HCT116 (cell line): ENCODE results near the gene RGL2. TPM values are rescaled to one million over a fixed set of nuclear protein-coding genes. Genes with fewer than 3 reads are reported as not detected.

Source experiments
- ATAC-seq: fragments of 200-7000 bp; cut with Tn5 transposase; 2 replicates; pipeline ENCODE4 v1.9.1; 2020; ENCODE audit warnings: mild to moderate bottlenecking, moderate library complexity
- BruUV-seq: library from RNA; stranded (reverse); fragments of 400-500 nt; replicated peaks from 2 replicates; lab custom pipeline; 2021; lab: Mats Ljungman, UMichigan
- CTCF ChIA-PET: fragments of 300-600 bp; sonication (Branson Sonifier 250); formaldehyde crosslinking; loops from one replicate; lab custom pipeline; 2021; ENCODE audit warnings: antibody characterized with exemption; lab: Charles Lee
- POLR2A ChIA-PET: fragments of 300-600, 350-600 bp; sonication (Branson Sonifier 250); formaldehyde crosslinking; loops from one replicate; lab custom pipeline; 2021; ENCODE audit warnings: antibody characterized with exemption; lab: Charles Lee
- RAD21 ChIA-PET, 2 experiments: fragments of 300-600 bp; sonication (Branson Sonifier 250); formaldehyde crosslinking; loops; one replicate each; lab custom pipeline; 2023; ENCODE audit warnings: low total read pairs in 2 of 2; ENCODE audit not compliant: uncharacterized antibody in 2 of 2, unreplicated experiment in 2 of 2, low non-redundant PET in 1 of 2; lab: Charles Lee
- DNase-seq: peaks from one replicate; pipeline ENCODE4 v3.0.0-alpha.2; 2010; ENCODE audit warnings: low read depth, low spot score
- H2AFZ ChIP-seq: fragments of 200-600 bp; shearing (Covaris generic), sonication (generic); 2 replicates; pipeline ENCODE4 v1.6.1; 2017; ENCODE audit warnings: low read depth, mixed run types, mixed read lengths, antibody characterized with exemption, low read length; ENCODE audit not compliant: poor library complexity, severe bottlenecking
- H3K27ac ChIP-seq: 2 replicates; pipeline ENCODE4 v1.5.1; 2012; ENCODE audit warnings: low read depth, low read length
- H3K27me3 ChIP-seq: fragments of 200-600 bp; sonication (generic); 2 replicates; pipeline ENCODE4 v1.6.1; 2016; ENCODE audit warnings: mixed run types, low read length, mixed read lengths; ENCODE audit not compliant: insufficient read depth
- H3K36me3 ChIP-seq, 2 experiments: fragments of 200-500 bp in 1 of 2; fragments of 200-600 bp in 1 of 2; sonication (Bioruptor generic) in 1 of 2; sonication (generic) in 1 of 2; 2 replicates each; pipeline versions ENCODE4 v1.5.1 to v1.6.1; 2014 to 2016; ENCODE audit warnings: low read length in 2 of 2, inconsistent platforms in 1 of 2, mixed read lengths in 1 of 2, mixed run types in 1 of 2; ENCODE audit not compliant: insufficient read depth in 2 of 2, control insufficient read depth in 1 of 2
- H3K4me1 ChIP-seq, 2 experiments: fragments of 200-600 bp in 1 of 2; sonication (generic) in 1 of 2; 2 replicates each; pipeline versions ENCODE4 v1.5.1 to v1.6.1; 2012 to 2017; ENCODE audit warnings: low read length in 2 of 2, inconsistent platforms in 1 of 2, mild to moderate bottlenecking in 1 of 2, mixed read lengths in 1 of 2, mixed run types in 1 of 2, moderate library complexity in 1 of 2; ENCODE audit not compliant: insufficient read depth in 2 of 2, control insufficient read depth in 1 of 2
- H3K4me2 ChIP-seq: fragments of 200-600 bp; sonication (generic); 2 replicates; pipeline ENCODE4 v1.6.1; 2017; ENCODE audit warnings: mixed run types, low read length, mixed read lengths
- H3K4me3 ChIP-seq, 2 experiments: fragments of 200-600 bp in 1 of 2; sonication (generic) in 1 of 2; replicated peaks in 1 of 2; 2 replicates each; pipeline ENCODE4 v1.5.1; 2011 to 2016; ENCODE audit warnings: low read length in 2 of 2, control low read depth in 1 of 2, low read depth in 1 of 2, mild to moderate bottlenecking in 1 of 2, mixed read lengths in 1 of 2, mixed run types in 1 of 2
- H3K79me2 ChIP-seq: fragments of 200-600 bp; sonication (generic); 2 replicates; pipeline ENCODE4 v1.6.1; 2017; ENCODE audit warnings: mild to moderate bottlenecking, mixed run types, low read length, moderate library complexity, mixed read lengths; ENCODE audit not compliant: insufficient read depth
- H3K9ac ChIP-seq: fragments of 200-600 bp; sonication (generic); 2 replicates; pipeline ENCODE4 v1.6.1; 2016; ENCODE audit warnings: low read length, mixed read lengths
- H3K9me2 ChIP-seq: fragments of 200-600 bp; sonication (generic), shearing (Covaris generic); 2 replicates; pipeline ENCODE4 v1.6.1; 2017; ENCODE audit warnings: mixed run types, mild to moderate bottlenecking, moderate library complexity; ENCODE audit not compliant: insufficient read depth
- H3K9me3 ChIP-seq, 2 experiments: fragments of 200-500 bp in 1 of 2; fragments of 200-600 bp in 1 of 2; sonication (Bioruptor generic) in 1 of 2; sonication (generic) in 1 of 2; 2 replicates each; pipeline ENCODE4 v1.6.1; 2014 to 2017; ENCODE audit warnings: low read length in 2 of 2, mixed read lengths in 2 of 2, inconsistent platforms in 1 of 2, low read depth in 1 of 2, mild to moderate bottlenecking in 1 of 2, mixed run types in 1 of 2, moderate library complexity in 1 of 2; ENCODE audit not compliant: control insufficient read depth in 1 of 2, insufficient read depth in 1 of 2
- H4K20me1 ChIP-seq: fragments of 200-600 bp; sonication (generic), shearing (Covaris generic); 2 replicates; pipeline ENCODE4 v1.6.1; 2017; ENCODE audit warnings: mixed run types, mild to moderate bottlenecking, moderate library complexity; ENCODE audit not compliant: insufficient read depth
- CEBPB ChIP-seq: IDR thresholded peaks from 2 replicates; pipeline ENCODE4 v1.6.1; 2012; ENCODE audit warnings: low read depth
- ELF1 ChIP-seq: IDR thresholded peaks from 2 replicates; pipeline ENCODE4 v1.6.1; 2012; ENCODE audit warnings: low read depth, borderline replicate concordance
- FOSL1 ChIP-seq: IDR thresholded peaks from 2 replicates; pipeline ENCODE4 v1.6.1; 2012; ENCODE audit warnings: low read depth
- RAD21 ChIP-seq: IDR thresholded peaks from 2 replicates; pipeline ENCODE4 v1.6.1; 2012; ENCODE audit warnings: low read depth, mild to moderate bottlenecking
- SP1 ChIP-seq: IDR thresholded peaks from 2 replicates; pipeline ENCODE4 v1.6.1; 2012; ENCODE audit warnings: low read depth
- TCF7L2 ChIP-seq: IDR thresholded peaks from 2 replicates; pipeline ENCODE4 v1.7.0; 2011; ENCODE audit warnings: borderline replicate concordance, inconsistent platforms; ENCODE audit not compliant: insufficient read depth, insufficient read length; ENCODE audit errors: extremely low read depth
- ZNF274 ChIP-seq: fragments of 200-500 bp; sonication (Bioruptor generic); IDR thresholded peaks from 2 replicates; pipeline ENCODE4 v1.6.1; 2014; ENCODE audit warnings: mild to moderate bottlenecking, low read depth, low read length, inconsistent platforms
- intact Hi-C: fragments of 100-400 bp; cut with micrococcal nuclease; formaldehyde crosslinking; loops from 2 replicates; pipeline ENCODE4 v1.10.0; 2022
- total RNA-seq: library from RNA; stranded (reverse); gene quantifications from one replicate; pipeline ENCODE4 v1.2.1, GENCODE V29; 2021; ENCODE audit not compliant: unreplicated experiment
- TF ChIP-seq, protein P1 (sequence below): IDR thresholded peaks from 2 replicates; pipeline ENCODE4 v1.6.1; 2011; ENCODE audit warnings: mild to moderate bottlenecking, low read length, moderate library complexity; ENCODE audit not compliant: insufficient replicate concordance; ENCODE audit errors: extremely low read depth
- TF ChIP-seq, protein P2 (sequence below): IDR thresholded peaks from 2 replicates; pipeline ENCODE4 v1.6.1; 2012
- TF ChIP-seq, protein P3 (sequence below): IDR thresholded peaks from 2 replicates; pipeline ENCODE4 v1.6.1; 2012

Gene RGL2
- total RNA-seq, 1 experiment from 2014 or later, result 53.4 TPM

DNA sequence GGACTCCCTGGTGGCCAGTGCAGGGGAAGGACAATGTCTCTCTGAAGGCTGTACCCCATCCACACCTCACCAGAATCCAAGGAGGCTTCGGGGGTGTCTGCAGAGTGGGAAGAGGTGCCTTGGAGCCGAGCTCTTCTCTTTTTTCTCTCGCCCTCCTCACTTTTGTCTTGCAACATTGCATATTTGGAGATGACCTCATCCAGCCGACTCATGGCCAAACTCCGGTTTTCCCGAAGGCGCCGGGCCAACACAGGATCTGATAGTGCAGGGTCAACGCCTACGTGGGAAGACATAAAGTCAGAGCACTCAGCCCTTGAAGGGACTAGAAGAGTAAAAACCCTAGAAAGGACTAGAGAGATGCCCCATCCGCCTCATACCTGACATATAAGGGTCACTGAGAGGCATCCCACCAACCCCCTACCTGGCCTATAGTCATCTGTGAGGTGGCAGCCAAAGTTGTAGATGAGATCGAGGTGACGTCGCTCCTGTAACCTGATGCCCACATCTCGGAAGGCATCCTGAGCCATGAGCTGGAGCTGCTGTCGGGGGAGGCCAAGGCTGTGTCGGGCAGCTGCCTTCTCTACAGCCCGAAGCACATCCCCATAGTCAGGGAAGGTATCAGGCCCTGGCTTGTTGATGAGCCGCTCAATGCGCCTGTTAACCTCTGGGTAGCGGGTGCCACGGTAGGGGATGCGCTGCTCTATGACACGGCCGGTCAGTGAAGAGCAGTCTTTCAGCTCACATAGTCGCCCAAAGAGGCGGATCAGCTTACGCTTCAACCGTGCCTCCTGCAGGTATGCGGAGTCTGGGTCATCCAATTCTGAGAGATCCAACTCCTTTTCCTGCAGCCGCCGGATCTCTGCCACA is 21.8 kb upstream of the RGL2 start:
- peaks cover 30 to 61% of the 10 kb centered on the region in 2 experiments for H3K4me1 ChIP-seq
- no peak overlapping the region for H2AFZ ChIP-seq
- H3K4me2 ChIP-seq, result peak overlapping the region; percentile 100
- CTCF ChIA-PET, result no interaction called here
- peaks cover 41% of the 10 kb centered on the region for H3K79me2 ChIP-seq
- H4K20me1 ChIP-seq, result no peaks in the 10 kb centered on the region
- intact Hi-C loops, result no loop called here
- H3K9me3 ChIP-seq, result no peaks in the 10 kb centered on the region
- ATAC-seq (no peak), DNase-seq (no peak)
- TF ChIP-seq, protein P1, sequence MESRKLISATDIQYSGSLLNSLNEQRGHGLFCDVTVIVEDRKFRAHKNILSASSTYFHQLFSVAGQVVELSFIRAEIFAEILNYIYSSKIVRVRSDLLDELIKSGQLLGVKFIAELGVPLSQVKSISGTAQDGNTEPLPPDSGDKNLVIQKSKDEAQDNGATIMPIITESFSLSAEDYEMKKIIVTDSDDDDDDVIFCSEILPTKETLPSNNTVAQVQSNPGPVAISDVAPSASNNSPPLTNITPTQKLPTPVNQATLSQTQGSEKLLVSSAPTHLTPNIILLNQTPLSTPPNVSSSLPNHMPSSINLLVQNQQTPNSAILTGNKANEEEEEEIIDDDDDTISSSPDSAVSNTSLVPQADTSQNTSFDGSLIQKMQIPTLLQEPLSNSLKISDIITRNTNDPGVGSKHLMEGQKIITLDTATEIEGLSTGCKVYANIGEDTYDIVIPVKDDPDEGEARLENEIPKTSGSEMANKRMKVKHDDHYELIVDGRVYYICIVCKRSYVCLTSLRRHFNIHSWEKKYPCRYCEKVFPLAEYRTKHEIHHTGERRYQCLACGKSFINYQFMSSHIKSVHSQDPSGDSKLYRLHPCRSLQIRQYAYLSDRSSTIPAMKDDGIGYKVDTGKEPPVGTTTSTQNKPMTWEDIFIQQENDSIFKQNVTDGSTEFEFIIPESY, result no peak
- TF ChIP-seq FOSL1, result no peak
- TF ChIP-seq, protein P2, sequence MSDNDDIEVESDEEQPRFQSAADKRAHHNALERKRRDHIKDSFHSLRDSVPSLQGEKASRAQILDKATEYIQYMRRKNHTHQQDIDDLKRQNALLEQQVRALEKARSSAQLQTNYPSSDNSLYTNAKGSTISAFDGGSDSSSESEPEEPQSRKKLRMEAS, result no peak
- TF ChIP-seq ELF1, result no peak
- no peak for TF ChIP-seq SP1
- TF ChIP-seq TCF7L2, result no peak
- TF ChIP-seq CEBPB, result no peak
- no peak for TF ChIP-seq ZNF274
- TF ChIP-seq RAD21, result no peak
- TF ChIP-seq, protein P3, sequence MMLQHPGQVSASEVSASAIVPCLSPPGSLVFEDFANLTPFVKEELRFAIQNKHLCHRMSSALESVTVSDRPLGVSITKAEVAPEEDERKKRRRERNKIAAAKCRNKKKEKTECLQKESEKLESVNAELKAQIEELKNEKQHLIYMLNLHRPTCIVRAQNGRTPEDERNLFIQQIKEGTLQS, result no peak
- H3K27me3 ChIP-seq, result no peaks in the 10 kb centered on the region
- no peak overlapping the region for H3K4me3 ChIP-seq
- POLR2A ChIA-PET, result no interaction called here
- H3K27ac ChIP-seq, result peak overlapping the region; percentile 11; the same call in 1 of the 2 replicates
- peaks cover 22 to 29% of the 10 kb centered on the region in 2 experiments; a peak in 3 of 4 replicates for H3K36me3 ChIP-seq
- BruUV-seq, result no TSS peak
- H3K9me2 ChIP-seq, result no peaks in the 10 kb centered on the region
- RAD21 ChIA-PET, result no interaction called here
- H3K9ac ChIP-seq, result peak overlapping the region; percentile 27
